Fibroblast of lung (primary cell): ENCODE results near the gene C1orf141.

Experiments used
- EZH2 ChIP-seq: IDR thresholded peaks from 2 replicates; pipeline ENCODE4 v1.5.1; 2012; ENCODE audit warnings: low read length, control low read depth, mild to moderate bottlenecking; ENCODE audit errors: missing control alignments
- TF ChIP-seq, protein P1 (sequence below), 2 donors: IDR thresholded peaks in 1 of 2; conservative IDR thresholded peaks in 1 of 2; 1 replicate in 1 of 2; 2 replicates in 1 of 2; pipeline ENCODE4 v1.5.1; 2011 to 2012; ENCODE audit warnings: low read length in 2 of 2, control low read depth in 1 of 2, inconsistent platforms in 1 of 2, low read depth in 1 of 2, mild to moderate bottlenecking in 1 of 2

DNA sequence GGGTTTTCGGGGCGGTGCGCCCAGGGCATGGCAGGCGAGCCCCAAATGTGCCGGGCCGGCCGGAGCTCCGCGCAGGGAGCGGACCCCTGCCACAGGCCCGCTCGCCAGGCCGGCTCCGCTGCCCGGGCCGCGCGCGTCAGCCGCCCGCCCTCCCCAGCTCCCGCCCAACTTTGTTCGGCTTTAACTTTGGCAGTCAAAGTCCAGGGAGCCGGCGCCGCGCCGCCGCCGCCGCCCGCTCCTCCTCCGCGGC is 81.3 kb downstream of the C1orf141 start:
- no peak for TF ChIP-seq EZH2
- TF ChIP-seq, protein P1, sequence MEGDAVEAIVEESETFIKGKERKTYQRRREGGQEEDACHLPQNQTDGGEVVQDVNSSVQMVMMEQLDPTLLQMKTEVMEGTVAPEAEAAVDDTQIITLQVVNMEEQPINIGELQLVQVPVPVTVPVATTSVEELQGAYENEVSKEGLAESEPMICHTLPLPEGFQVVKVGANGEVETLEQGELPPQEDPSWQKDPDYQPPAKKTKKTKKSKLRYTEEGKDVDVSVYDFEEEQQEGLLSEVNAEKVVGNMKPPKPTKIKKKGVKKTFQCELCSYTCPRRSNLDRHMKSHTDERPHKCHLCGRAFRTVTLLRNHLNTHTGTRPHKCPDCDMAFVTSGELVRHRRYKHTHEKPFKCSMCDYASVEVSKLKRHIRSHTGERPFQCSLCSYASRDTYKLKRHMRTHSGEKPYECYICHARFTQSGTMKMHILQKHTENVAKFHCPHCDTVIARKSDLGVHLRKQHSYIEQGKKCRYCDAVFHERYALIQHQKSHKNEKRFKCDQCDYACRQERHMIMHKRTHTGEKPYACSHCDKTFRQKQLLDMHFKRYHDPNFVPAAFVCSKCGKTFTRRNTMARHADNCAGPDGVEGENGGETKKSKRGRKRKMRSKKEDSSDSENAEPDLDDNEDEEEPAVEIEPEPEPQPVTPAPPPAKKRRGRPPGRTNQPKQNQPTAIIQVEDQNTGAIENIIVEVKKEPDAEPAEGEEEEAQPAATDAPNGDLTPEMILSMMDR (conservative IDR thresholded peaks at IDR 0.05 in 1 of 2, IDR thresholded peaks at IDR 0.05 in 1 of 2; ENCODE audit: low read depth in 1 of 2, low read length in 2 of 2): no peak
